ENCODE data around the gene LMAN1L.

DNA sequence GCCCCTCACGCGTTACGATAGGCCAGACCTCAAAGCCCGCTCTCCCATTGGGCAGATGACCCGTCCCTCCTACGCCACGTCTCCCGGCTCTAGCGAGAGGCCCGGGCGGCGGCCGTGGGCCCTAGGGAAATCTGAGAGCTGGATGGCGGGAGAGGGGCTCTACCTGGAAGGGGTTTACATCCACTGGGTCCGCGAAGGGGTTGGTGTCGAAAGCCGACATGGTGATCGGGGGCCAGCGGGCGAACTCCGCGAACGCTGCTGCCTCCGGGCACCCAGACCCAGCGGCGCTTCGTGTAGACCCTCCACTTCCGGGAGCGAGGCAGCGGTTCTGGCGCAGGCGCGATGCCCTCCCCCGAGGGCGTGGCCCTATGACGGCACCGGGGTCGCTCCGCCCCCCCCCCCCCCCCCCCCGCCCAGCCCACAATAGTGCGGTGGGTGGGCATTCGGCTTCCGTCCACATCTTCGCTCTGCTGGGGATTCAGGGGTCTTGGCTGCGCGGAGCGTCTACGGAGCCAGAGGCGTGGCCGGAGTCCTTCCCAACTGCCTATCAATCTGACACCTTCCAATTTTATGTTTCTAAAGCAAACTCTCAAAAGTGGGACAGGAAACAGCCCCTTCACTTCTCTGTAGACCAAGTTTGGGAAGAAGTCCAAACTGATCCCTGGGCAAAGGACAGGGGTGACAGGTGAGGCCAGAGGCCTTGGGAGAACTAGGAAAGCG, 60.6 kb downstream of the LMAN1L start, which contains the start of gene SCAMP2:
- TF ChIP-seq CTCF (IDR thresholded peaks at IDR 0.05), result no peak
- TF ChIP-seq POLR2A (IDR thresholded peaks at IDR 0.05), result peak; percentile 90 to 91

All from Peyer's patch (tissue), 4 donors.